HEK293T (cell line): Measurements from ENCODE around the gene MAGEB17.

Experiments
- BHLHE40 ChIP-seq: fragments of 450-650 bp; IDR thresholded peaks from 2 replicates; pipeline ENCODE4 v1.6.1; 2016; ENCODE audit warnings: mild to moderate bottlenecking, moderate library complexity, borderline replicate concordance
- FOXA1 ChIP-seq: fragments of 450-650 bp; IDR thresholded peaks from 2 replicates; pipeline ENCODE4 v1.6.1; 2016; ENCODE audit warnings: mild to moderate bottlenecking
- FOXM1 ChIP-seq: fragments of 450-650 bp; IDR thresholded peaks from 2 replicates; pipeline ENCODE4 v1.6.1; 2017; ENCODE audit warnings: mild to moderate bottlenecking, borderline replicate concordance
- SP1 ChIP-seq: fragments of 450-650 bp; IDR thresholded peaks from 2 replicates; pipeline ENCODE4 v1.6.1; 2017
- SUZ12 ChIP-seq: fragments of 450-650 bp; IDR thresholded peaks from 2 replicates; pipeline ENCODE4 v1.6.1; 2016; ENCODE audit warnings: mild to moderate bottlenecking
- TARDBP ChIP-seq: fragments of 450-650 bp; IDR thresholded peaks from 2 replicates; pipeline ENCODE4 v1.6.1; 2016

GRCh38 chrX:16212024-16212423 is 44.7 kb downstream of the MAGEB17 start:
- TF ChIP-seq SUZ12, result no peak
- no peak for TF ChIP-seq TARDBP
- TF ChIP-seq FOXA1, result no peak
- no peak for TF ChIP-seq BHLHE40
- no peak for TF ChIP-seq SP1
- no peak for TF ChIP-seq FOXM1
